HepG2 (cell line): ENCODE measurements around the gene PPFIA2. TPM values are rescaled to one million over a fixed set of nuclear protein-coding genes. Genes with fewer than 3 reads are reported as not detected.

ENCODE experiments used
- ATAC-seq: fragments of 200-7000 bp; cut with Tn5 transposase; 3 replicates; pipeline ENCODE4 v1.9.1; 2020; ENCODE audit warnings: mild to moderate bottlenecking, moderate library complexity
- BruUV-seq: library from RNA; stranded (reverse); fragments of 400-500 nt; replicated peaks from 2 replicates; lab custom pipeline; 2021; lab: Mats Ljungman, UMichigan
- CTCF ChIA-PET: fragments of 300-600 bp; formaldehyde crosslinking; extraction: SDS; loops from one replicate; lab custom pipeline; 2021; ENCODE audit warnings: low total read pairs, inconsistent platforms, low intra/inter-chr PET ratio; lab: Yijun Ruan, JAX
- POLR2A ChIA-PET: fragments of 350-600 bp; sonication (Branson Sonifier 250); formaldehyde crosslinking; loops from one replicate; lab custom pipeline; 2020; ENCODE audit warnings: antibody characterized with exemption, inconsistent platforms; lab: Yijun Ruan, JAX
- DNase-seq: peaks from one replicate; pipeline ENCODE4 v3.0.0-alpha.2; 2015; ENCODE audit warnings: low spot score
- FAIRE-seq: peaks from 3 replicates; lab custom pipeline; 2011; peaks lifted over from hg19 to GRCh38; lab: Jason Lieb, UNC
- H2AFZ ChIP-seq: one replicate; pipeline ENCODE4 v1.6.1; 2011; ENCODE audit warnings: low read length, inconsistent platforms
- H3K27ac ChIP-seq: fragments of 300-600 bp; 3 replicates; pipeline ENCODE4 v1.8.0; 2011; ENCODE audit warnings: mixed run types, mild to moderate bottlenecking, mixed read lengths, low read length, inconsistent platforms; ENCODE audit not compliant: insufficient read depth; ENCODE audit errors: extremely low read length
- H3K27me3 ChIP-seq, 2 experiments: fragments of 200-600 bp in 1 of 2; 2 replicates in 1 of 2; 3 replicates in 1 of 2; pipeline versions ENCODE4 v1.6.0 to v1.8.0; 2011; ENCODE audit warnings: low read length in 2 of 2, mild to moderate bottlenecking in 2 of 2, moderate library complexity in 2 of 2, inconsistent platforms in 1 of 2; ENCODE audit not compliant: insufficient read depth in 2 of 2, control insufficient read depth in 1 of 2
- H3K36me3 ChIP-seq, 2 experiments: fragments of 200-600 bp in 1 of 2; replicated peaks in 1 of 2; 2 replicates in 1 of 2; 3 replicates in 1 of 2; pipeline versions ENCODE4 v1.5.1 to v1.8.0; 2011; ENCODE audit warnings: low read length in 2 of 2, inconsistent platforms in 1 of 2; ENCODE audit not compliant: insufficient read depth in 2 of 2, control insufficient read depth in 1 of 2
- H3K4me1 ChIP-seq: 2 replicates; pipeline ENCODE4 v1.5.1; 2012; ENCODE audit warnings: low read length, inconsistent platforms; ENCODE audit not compliant: insufficient read depth
- H3K4me2 ChIP-seq: 2 replicates; pipeline ENCODE4 v1.6.0; 2011; ENCODE audit warnings: low read depth, low read length, inconsistent platforms
- H3K4me3 ChIP-seq, 3 experiments: fragments of 200-600 bp in 1 of 3; sonication (generic), shearing (Covaris generic) in 1 of 3; replicated peaks in 1 of 3; 2 replicates each; pipeline ENCODE4 v1.5.1; 2011 to 2016; ENCODE audit warnings: low read length in 3 of 3, inconsistent platforms in 2 of 3, low read depth in 2 of 3, mild to moderate bottlenecking in 2 of 3, control low read depth in 1 of 3, mixed read lengths in 1 of 3; ENCODE audit not compliant: insufficient read depth in 1 of 3
- H3K79me2 ChIP-seq: one replicate; pipeline ENCODE4 v1.6.1; 2011; ENCODE audit warnings: low read length, inconsistent platforms; ENCODE audit not compliant: insufficient read depth
- H3K9ac ChIP-seq: 2 replicates; pipeline ENCODE4 v1.6.0; 2011; ENCODE audit warnings: mild to moderate bottlenecking, low read depth, low read length, inconsistent platforms; ENCODE audit not compliant: insufficient read depth
- H3K9me3 ChIP-seq: 2 replicates; pipeline ENCODE4 v1.5.1; 2012; ENCODE audit warnings: mild to moderate bottlenecking, low read length
- H4K20me1 ChIP-seq: 2 replicates; pipeline ENCODE4 v1.6.0; 2011; ENCODE audit warnings: inconsistent platforms, mild to moderate bottlenecking, low read length, moderate library complexity; ENCODE audit not compliant: insufficient read depth
- HMGA1 ChIP-seq: sonication (generic); formaldehyde crosslinking; conservative IDR thresholded peaks from 2 replicates; pipeline ENCODE4 v1.4.0; 2020; ENCODE audit warnings: missing genetic modification reagents
- KLF11 ChIP-seq: IDR thresholded peaks from 2 replicates; pipeline ENCODE4 v1.6.1; 2016; ENCODE audit warnings: missing compliant biosample characterization
- PRMT3 ChIP-seq: sonication (generic); formaldehyde crosslinking; IDR thresholded peaks from 2 replicates; pipeline ENCODE4 v1.8.1; 2022; ENCODE audit warnings: low read depth, mild to moderate bottlenecking, moderate library complexity, missing genetic modification reagents, borderline replicate concordance
- ZFAT ChIP-seq: sonication (generic); formaldehyde crosslinking; conservative IDR thresholded peaks from 2 replicates; pipeline ENCODE4 v1.8.1; 2023; ENCODE audit warnings: missing genetic modification reagents, inconsistent platforms
- ZNF629 ChIP-seq: sonication (generic); formaldehyde crosslinking; conservative IDR thresholded peaks from 2 replicates; pipeline ENCODE4 v1.5.0; 2020; ENCODE audit warnings: missing genetic modification reagents
- WGBS: methylation state at CpG from one replicate; pipeline ENCODE4 v1.1.6; 2017; ENCODE audit warnings: low lambda C conversion rate; 5-methylcytosine and 5-hydroxymethylcytosine counted together
- in situ Hi-C: cut with HindIII; loops from 2 replicates; pipeline ENCODE4 v1.10.0; 2017; ENCODE audit warnings: low pct_unique_long_range_greater_than_20kb; ENCODE audit not compliant: extremely low pct_ligation_motif_present
- intact Hi-C: fragments of 100-400 bp; cut with micrococcal nuclease; formaldehyde crosslinking; loops from one replicate; pipeline ENCODE4 v1.10.0; 2022; ENCODE audit not compliant: unreplicated experiment
- polyA plus RNA-seq, 8 experiments: library from polyadenylated mRNA; depleted of rRNA in 3 of 8; stranded (reverse) in 7 of 8; unstranded in 1 of 8; fragments of >200 nt; fragmentation: Illumina TruSeq in 4 of 8; extraction: Trizol in 4 of 8; gene quantifications; 2 replicates each; pipeline versions ENCODE4 v1.2.1 to v1.2.3, GENCODE V29; 2011 to 2016; ENCODE audit warnings: low read depth in 4 of 8, missing spikeins in 1 of 8, mixed read lengths in 1 of 8; ENCODE audit not compliant: insufficient read depth in 1 of 8
- total RNA-seq, 5 experiments: library from RNA; depleted of rRNA; stranded (reverse); fragments of >200 nt; fragmentation: Illumina TruSeq; extraction: Trizol; gene quantifications; 2 replicates each; pipeline ENCODE4 v1.2.3, GENCODE V29; 2016; ENCODE audit warnings: low read depth in 1 of 5
- TF ChIP-seq, protein P1 (sequence below): sonication (generic); formaldehyde crosslinking; IDR thresholded peaks from 2 replicates; pipeline ENCODE4 v1.5.1; 2020; ENCODE audit warnings: missing genetic modification reagents, mild to moderate bottlenecking, borderline replicate concordance
- TF ChIP-seq, protein P2 (sequence below): sonication (generic); formaldehyde crosslinking; conservative IDR thresholded peaks from 2 replicates; pipeline ENCODE4 v1.4.0; 2020; ENCODE audit warnings: missing genetic modification reagents
- TF ChIP-seq, protein P3 (sequence below): sonication (generic); formaldehyde crosslinking; IDR thresholded peaks from 2 replicates; pipeline ENCODE4 v1.5.1; 2020; ENCODE audit warnings: mild to moderate bottlenecking, missing genetic modification reagents, moderate library complexity

The PPFIA2 gene
- total and polyA plus RNA-seq, 2 of the 13 experiments (the other 11 are each of a cell fraction or from before 2014, with no cell fraction given): 0.05 TPM; not detected in 1

DNA sequence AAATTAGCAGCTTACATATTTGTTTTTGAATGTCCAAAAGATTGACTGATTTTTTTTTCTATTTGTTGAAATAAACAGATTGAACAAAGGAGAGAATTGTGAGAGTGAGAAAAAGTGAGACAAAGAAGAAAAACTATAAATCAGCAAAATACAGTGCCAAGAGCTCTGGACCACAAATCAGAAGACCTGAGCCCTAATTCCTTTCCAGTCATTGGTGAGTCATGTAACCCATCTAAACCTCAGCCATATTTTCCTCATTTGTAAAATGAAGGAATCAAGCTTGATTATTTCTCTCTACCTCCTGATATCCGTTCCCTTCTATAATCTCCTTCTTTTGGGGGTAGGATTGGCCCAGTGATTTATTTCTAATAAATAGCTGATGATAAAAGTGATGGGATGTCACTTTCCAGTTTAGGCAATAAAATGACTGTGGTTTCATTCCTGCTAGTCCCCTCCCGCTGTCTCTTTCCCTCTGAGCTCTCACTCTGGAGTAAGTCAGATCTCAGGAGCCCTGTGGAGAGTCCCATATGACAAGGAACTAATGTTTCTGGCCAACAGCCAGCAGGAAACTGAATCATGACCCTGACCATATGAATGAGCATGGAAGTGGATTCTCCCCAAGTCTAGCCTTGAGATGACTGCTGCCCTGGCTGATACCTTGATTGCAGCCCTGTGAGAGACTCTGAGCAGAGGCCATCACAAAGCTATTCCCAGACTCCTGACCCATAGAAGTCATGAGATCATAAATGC, 462.4 kb downstream of the PPFIA2 start:
- no peaks in the 10 kb centered on the region for H3K36me3 ChIP-seq
- H3K4me3 ChIP-seq: no peak overlapping the region
- in situ Hi-C loops: no loop called here
- FAIRE-seq (no peak), DNase-seq (no peak), ATAC-seq (no peak)
- no peaks in the 10 kb centered on the region for H3K79me2 ChIP-seq
- H3K4me1 ChIP-seq: no peaks in the 10 kb centered on the region
- H3K9ac ChIP-seq: no peak overlapping the region
- BruUV-seq: no TSS peak
- ChIA-PET POLR2A (no interaction called here), CTCF (no interaction called here)
- intact Hi-C loops: no loop called here
- TF ChIP-seq KLF11 (CRISPR knock-in tag): no peak
- no peak for TF ChIP-seq PRMT3 (CRISPR knock-in tag)
- TF ChIP-seq, protein P1, sequence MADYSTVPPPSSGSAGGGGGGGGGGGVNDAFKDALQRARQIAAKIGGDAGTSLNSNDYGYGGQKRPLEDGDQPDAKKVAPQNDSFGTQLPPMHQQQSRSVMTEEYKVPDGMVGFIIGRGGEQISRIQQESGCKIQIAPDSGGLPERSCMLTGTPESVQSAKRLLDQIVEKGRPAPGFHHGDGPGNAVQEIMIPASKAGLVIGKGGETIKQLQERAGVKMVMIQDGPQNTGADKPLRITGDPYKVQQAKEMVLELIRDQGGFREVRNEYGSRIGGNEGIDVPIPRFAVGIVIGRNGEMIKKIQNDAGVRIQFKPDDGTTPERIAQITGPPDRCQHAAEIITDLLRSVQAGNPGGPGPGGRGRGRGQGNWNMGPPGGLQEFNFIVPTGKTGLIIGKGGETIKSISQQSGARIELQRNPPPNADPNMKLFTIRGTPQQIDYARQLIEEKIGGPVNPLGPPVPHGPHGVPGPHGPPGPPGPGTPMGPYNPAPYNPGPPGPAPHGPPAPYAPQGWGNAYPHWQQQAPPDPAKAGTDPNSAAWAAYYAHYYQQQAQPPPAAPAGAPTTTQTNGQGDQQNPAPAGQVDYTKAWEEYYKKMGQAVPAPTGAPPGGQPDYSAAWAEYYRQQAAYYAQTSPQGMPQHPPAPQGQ (CRISPR knock-in tag): no peak
- TF ChIP-seq, protein P2, sequence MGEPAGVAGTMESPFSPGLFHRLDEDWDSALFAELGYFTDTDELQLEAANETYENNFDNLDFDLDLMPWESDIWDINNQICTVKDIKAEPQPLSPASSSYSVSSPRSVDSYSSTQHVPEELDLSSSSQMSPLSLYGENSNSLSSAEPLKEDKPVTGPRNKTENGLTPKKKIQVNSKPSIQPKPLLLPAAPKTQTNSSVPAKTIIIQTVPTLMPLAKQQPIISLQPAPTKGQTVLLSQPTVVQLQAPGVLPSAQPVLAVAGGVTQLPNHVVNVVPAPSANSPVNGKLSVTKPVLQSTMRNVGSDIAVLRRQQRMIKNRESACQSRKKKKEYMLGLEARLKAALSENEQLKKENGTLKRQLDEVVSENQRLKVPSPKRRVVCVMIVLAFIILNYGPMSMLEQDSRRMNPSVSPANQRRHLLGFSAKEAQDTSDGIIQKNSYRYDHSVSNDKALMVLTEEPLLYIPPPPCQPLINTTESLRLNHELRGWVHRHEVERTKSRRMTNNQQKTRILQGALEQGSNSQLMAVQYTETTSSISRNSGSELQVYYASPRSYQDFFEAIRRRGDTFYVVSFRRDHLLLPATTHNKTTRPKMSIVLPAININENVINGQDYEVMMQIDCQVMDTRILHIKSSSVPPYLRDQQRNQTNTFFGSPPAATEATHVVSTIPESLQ (CRISPR knock-in tag): no peak
- no peak for TF ChIP-seq HMGA1 (CRISPR knock-in tag)
- no peak for TF ChIP-seq ZNF629 (CRISPR knock-in tag)
- no peak for TF ChIP-seq ZFAT
- TF ChIP-seq, protein P3, sequence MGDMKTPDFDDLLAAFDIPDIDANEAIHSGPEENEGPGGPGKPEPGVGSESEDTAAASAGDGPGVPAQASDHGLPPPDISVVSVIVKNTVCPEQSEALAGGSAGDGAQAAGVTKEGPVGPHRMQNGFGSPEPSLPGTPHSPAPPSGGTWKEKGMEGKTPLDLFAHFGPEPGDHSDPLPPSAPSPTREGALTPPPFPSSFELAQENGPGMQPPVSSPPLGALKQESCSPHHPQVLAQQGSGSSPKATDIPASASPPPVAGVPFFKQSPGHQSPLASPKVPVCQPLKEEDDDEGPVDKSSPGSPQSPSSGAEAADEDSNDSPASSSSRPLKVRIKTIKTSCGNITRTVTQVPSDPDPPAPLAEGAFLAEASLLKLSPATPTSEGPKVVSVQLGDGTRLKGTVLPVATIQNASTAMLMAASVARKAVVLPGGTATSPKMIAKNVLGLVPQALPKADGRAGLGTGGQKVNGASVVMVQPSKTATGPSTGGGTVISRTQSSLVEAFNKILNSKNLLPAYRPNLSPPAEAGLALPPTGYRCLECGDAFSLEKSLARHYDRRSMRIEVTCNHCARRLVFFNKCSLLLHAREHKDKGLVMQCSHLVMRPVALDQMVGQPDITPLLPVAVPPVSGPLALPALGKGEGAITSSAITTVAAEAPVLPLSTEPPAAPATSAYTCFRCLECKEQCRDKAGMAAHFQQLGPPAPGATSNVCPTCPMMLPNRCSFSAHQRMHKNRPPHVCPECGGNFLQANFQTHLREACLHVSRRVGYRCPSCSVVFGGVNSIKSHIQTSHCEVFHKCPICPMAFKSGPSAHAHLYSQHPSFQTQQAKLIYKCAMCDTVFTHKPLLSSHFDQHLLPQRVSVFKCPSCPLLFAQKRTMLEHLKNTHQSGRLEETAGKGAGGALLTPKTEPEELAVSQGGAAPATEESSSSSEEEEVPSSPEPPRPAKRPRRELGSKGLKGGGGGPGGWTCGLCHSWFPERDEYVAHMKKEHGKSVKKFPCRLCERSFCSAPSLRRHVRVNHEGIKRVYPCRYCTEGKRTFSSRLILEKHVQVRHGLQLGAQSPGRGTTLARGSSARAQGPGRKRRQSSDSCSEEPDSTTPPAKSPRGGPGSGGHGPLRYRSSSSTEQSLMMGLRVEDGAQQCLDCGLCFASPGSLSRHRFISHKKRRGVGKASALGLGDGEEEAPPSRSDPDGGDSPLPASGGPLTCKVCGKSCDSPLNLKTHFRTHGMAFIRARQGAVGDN (CRISPR knock-in tag): no peak
- H3K4me2 ChIP-seq: no peak overlapping the region
- H2AFZ ChIP-seq: no peak overlapping the region
- no peaks in the 10 kb centered on the region for H4K20me1 ChIP-seq
- H3K9me3 ChIP-seq: no peaks in the 10 kb centered on the region
- 2% methylated on average over 2 of the region's 2 CpGs for WGBS
- H3K27me3 ChIP-seq: no peaks in the 10 kb centered on the region
- H3K27ac ChIP-seq: no peak overlapping the region
